Pons (tissue), 1 donor: ENCODE measurements around the gene LDLRAD3.

Experiments
- DNase-seq: peaks from one replicate; pipeline ENCODE4 v3.0.0-alpha.2; 2016; ENCODE audit warnings: low spot score

Gene LDLRAD3

GRCh38 chr11:36135076-36135475 lies 191.2 kb downstream of the LDLRAD3 start:
- no peak for DNase-seq

GRCh38 chr11:36139767-36140166 lies 195.9 kb downstream of the LDLRAD3 start:
- no peak for DNase-seq

GRCh38 chr11:36141196-36141953 lies 197.5 kb downstream of the LDLRAD3 start:
- no peak for DNase-seq

- no peak for DNase-seq
Observed at GRCh38 chr11:36141956-36142355, 198.1 kb downstream of the LDLRAD3 start.

GRCh38 chr11:36142439-36142838 lies 198.6 kb downstream of the LDLRAD3 start:
- DNase-seq, result no peak

GRCh38 chr11:36142879-36143278 lies 199.0 kb downstream of the LDLRAD3 start:
- no peak for DNase-seq

- no peak for DNase-seq
Observed at GRCh38 chr11:36146437-36146836, 202.6 kb downstream of the LDLRAD3 start.

GRCh38 chr11:36147491-36147890 lies 203.6 kb downstream of the LDLRAD3 start:
- DNase-seq, result no peak

GRCh38 chr11:36148701-36149100 lies 204.8 kb downstream of the LDLRAD3 start:
- DNase-seq, result no peak

- DNase-seq, result no peak
Observed at GRCh38 chr11:36149538-36150242, 205.8 kb downstream of the LDLRAD3 start.

- no peak for DNase-seq
Observed at GRCh38 chr11:36150986-36151385, 207.1 kb downstream of the LDLRAD3 start.

- no peak for DNase-seq
Observed at GRCh38 chr11:36151933-36152580, 208.2 kb downstream of the LDLRAD3 start.

- no peak for DNase-seq
Observed at GRCh38 chr11:36153551-36153950, 209.7 kb downstream of the LDLRAD3 start.

GRCh38 chr11:36155124-36155561 lies 211.3 kb downstream of the LDLRAD3 start:
- peak; percentile 28 for DNase-seq

- DNase-seq, result no peak
Observed at GRCh38 chr11:36155770-36156160, 211.9 kb downstream of the LDLRAD3 start.

- peak; percentile 85 for DNase-seq
Observed at GRCh38 chr11:36156161-36156816, 212.4 kb downstream of the LDLRAD3 start.

- no peak for DNase-seq
Observed at GRCh38 chr11:36156817-36157519, 213.1 kb downstream of the LDLRAD3 start.

- DNase-seq, result no peak
Observed at GRCh38 chr11:36160091-36160490, 216.2 kb downstream of the LDLRAD3 start.

GRCh38 chr11:36161572-36161971 lies 217.7 kb downstream of the LDLRAD3 start:
- DNase-seq, result no peak

GRCh38 chr11:36162006-36162882 lies 218.4 kb downstream of the LDLRAD3 start:
- DNase-seq, result no peak
